GM12864 (cell line): ENCODE measurements around the gene LTB4R.
A peak's percentile ranks its signal among the peaks of the same experiment; 100 is the strongest.

Experiments
- DNase-seq: peaks from one replicate; pipeline ENCODE4 v3.0.0-alpha.2; 2011; ENCODE audit warnings: low read depth
- H3K4me3 ChIP-seq: 2 replicates; pipeline ENCODE4 v1.5.1; 2011; ENCODE audit warnings: mild to moderate bottlenecking, low read depth, low read length, control low read depth
- CTCF ChIP-seq: IDR thresholded peaks from 2 replicates; pipeline ENCODE4 v1.5.1; 2011; ENCODE audit warnings: low read depth, mild to moderate bottlenecking, moderate library complexity, low read length, control low read depth, inconsistent platforms; ENCODE audit errors: missing control alignments

LTB4R gene

GRCh38 chr14:24299255-24300191 is 11.8 kb upstream of the LTB4R start, which contains the start of the genes DHRS1 and NOP9:
TSS of gene DHRS1 (minus strand) at chr14:24299780. CDS start at chr14:24299106, 674 bp downstream.
TSS of gene NOP9 (plus strand) at chr14:24299850. CDS start at chr14:24299955, 105 bp downstream.
- TF ChIP-seq CTCF: no peak
- peak within 1 kb of the TSS; percentile 74 for H3K4me3 ChIP-seq
- peak; percentile 69 for DNase-seq

DNA sequence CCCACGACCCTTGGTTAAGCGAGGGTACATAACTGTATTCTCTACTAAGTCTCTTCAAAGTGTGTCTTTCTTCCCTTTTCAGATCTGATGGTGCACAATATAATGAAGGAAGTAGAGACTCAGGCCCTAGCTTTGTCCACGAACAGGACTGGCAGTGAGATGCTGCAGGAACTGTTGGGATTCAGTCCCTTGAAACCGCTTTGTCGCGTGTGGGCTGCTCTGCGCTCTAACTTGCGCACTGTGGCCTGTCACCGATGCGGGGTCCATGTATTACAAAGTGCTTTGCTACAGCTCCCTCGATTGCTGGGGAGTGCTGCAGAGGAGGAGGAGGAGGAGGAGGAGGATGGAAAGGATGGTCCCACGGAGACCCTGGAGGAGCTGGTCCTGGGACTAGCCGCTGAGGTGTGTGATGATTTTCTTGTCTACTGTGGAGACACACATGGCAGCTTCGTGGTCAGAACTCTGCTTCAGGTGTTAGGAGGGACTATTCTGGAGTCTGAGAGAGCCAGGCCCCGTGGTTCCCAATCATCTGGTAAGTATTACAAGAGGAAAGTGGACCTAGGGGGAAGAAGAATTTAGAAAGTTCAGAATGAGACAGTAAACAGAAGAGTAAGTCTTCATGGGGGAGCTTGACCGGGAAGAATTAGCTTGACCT is 10.8 kb upstream of the LTB4R start:
- peak overlapping the region; percentile 74 for H3K4me3 ChIP-seq
- TF ChIP-seq CTCF: no peak
- DNase-seq: no peak

DNA sequence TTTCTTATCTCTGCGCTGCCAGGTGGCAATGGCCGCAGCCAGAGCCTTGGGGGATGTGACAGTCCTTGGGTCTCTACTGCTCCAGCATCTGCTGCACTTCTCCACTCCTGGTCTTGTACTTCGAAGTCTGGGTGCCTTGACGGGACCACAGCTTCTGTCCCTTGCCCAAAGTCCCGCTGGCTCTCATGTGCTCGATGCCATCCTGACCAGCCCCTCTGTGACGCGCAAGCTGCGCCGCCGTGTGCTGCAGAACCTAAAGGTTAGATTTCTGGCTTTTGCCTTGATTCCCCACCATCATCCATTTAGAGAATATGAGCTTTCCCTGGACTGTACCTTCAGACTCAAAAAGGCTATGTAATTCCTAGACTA is 7.3 kb upstream of the LTB4R start:
- DNase-seq: no peak
- no peak for TF ChIP-seq CTCF
- H3K4me3 ChIP-seq: no peak overlapping the region

DNA sequence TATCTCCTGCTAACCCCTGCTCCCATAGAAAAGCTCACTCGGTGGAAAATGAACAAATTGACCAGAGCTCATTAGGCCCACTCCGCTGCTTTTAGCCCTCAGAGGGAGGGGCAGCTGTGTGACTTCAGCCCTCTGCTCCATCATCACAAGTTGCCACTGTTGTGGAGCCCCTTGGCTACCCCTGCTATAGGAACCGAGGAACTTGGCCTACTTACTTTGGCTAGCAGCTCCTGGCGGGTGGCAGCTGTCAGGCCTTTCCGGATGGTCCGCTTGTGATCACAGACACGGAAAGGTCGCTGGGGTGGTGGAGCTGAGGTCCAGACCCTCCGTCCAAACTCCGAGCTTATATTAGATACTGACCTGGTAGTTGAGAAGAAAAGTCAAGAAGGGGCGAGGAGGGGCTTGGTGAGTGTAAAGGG is 4.1 kb upstream of the LTB4R start:
- TF ChIP-seq CTCF: no peak
- H3K4me3 ChIP-seq: no peak overlapping the region
- no peak for DNase-seq

DNA sequence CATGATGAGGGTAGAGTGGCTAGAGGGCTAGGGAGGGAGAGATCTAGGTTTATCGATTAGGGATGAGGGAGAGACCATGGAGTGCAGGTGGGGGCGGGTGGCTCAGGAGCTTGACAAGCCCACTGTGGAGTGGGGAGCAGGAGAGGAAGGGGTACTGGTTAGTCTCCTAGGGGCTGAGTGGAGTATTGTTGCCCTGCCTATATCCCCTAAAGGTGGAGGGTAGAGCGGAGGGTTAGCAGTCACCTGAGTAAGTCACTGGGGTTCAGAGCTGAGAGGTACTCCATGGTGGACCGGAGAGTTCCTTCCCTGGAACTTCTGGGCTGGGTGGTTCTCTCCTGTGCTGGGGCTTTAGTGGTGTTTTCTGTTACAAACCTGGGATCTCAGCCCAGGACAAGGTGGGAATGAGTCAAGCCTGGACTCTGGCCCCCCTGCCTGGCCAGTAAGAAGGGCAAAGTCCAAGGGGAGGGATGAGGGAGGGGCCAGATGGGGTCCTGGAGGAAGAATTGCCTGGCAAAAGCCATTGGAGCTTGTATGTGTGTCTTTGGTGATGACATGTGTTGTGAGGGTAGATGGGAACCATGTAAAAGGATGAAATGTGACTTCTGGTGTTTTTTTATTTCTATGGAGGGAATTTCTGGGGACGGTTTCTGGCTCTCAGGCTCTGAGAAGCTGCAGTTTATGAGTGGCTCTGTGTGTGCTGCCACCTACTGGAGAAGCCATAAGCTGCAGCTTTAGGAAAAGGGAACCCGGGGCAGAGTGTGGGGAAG is 3.5 kb upstream of the LTB4R start, which contains the start of gene CIDEB:
TSS of gene CIDEB (minus strand) at position 403 of the 767 bp plus-strand sequence. CDS start at position 284, 119 bp downstream.
- no peak for DNase-seq
- peak; percentile 94 for TF ChIP-seq CTCF
- H3K4me3 ChIP-seq: no peak within 1 kb of the TSS

DNA sequence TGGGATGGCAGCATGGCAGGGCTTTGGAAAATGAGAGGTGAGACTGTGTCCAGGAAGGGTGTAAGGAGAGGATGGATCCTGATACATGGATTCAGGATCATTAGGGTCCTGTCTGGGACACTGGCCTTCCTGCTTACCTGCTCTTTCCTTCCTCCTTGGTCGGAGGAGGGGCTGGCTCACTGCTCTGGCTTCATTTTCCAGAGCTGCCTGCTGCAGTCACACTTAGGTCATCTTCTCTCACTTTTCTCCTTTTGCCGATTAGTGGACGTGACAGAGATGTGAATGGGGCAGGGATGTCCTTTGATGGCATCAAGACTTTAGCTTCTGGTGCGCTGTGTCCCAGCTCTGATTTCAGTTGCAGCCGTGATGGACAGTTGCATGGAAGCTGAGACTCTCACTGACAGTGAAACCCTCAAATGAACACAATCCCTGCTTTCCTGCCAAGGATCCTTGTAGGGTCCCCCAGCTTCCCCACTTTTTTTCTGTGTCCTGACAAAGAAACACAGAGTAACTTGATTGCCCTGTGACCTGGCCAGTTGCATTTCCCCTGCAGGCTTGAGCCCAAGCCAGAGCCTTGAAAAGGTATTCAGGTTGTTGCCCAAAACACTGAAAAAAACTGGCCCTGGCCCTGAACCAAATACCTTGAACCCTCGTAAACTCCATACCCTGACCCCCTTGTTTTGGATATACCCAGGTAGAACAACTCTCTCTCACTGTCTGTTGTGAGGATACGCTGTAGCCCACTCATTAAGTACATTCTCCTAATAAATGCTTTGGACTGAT is 2.8 kb upstream of the LTB4R start:
- DNase-seq: no peak
- no peak overlapping the region for H3K4me3 ChIP-seq
- TF ChIP-seq CTCF: no peak
